HEK293 (cell line): ENCODE measurements around the gene R3HDM2.

Experiments used
- GLIS1 ChIP-seq: fragments of 450-650 bp; formaldehyde crosslinking; IDR thresholded peaks from 2 replicates; pipeline ENCODE4 v1.5.1; 2016; ENCODE audit warnings: missing biosample characterization, missing genetic modification characterization
- GLIS2 ChIP-seq: fragments of 450-650 bp; formaldehyde crosslinking; IDR thresholded peaks from 2 replicates; pipeline ENCODE4 v1.5.1; 2016; ENCODE audit warnings: missing biosample characterization, missing genetic modification characterization
- IKZF3 ChIP-seq: fragments of 450-650 bp; IDR thresholded peaks from 2 replicates; pipeline ENCODE4 v1.5.0; 2018; ENCODE audit warnings: missing biosample characterization, mild to moderate bottlenecking, missing genetic modification characterization, moderate library complexity
- PBX3 ChIP-seq: sonication (generic); formaldehyde crosslinking; IDR thresholded peaks from 2 replicates; pipeline ENCODE4 v1.8.1; 2022; ENCODE audit warnings: mild to moderate bottlenecking, moderate library complexity, missing genetic modification reagents
- PRDM10 ChIP-seq: fragments of 450-650 bp; formaldehyde crosslinking; IDR thresholded peaks from 2 replicates; pipeline ENCODE4 v1.5.1; 2016; ENCODE audit warnings: missing biosample characterization, missing genetic modification characterization
- PRDM4 ChIP-seq: fragments of 450-650 bp; formaldehyde crosslinking; IDR thresholded peaks from 2 replicates; pipeline ENCODE4 v1.5.1; 2017; ENCODE audit warnings: missing biosample characterization, missing genetic modification characterization
- REST ChIP-seq: fragments of 450-650 bp; formaldehyde crosslinking; IDR thresholded peaks from 2 replicates; pipeline ENCODE4 v1.5.1; 2016; ENCODE audit warnings: missing biosample characterization, missing genetic modification characterization
- SCRT1 ChIP-seq: fragments of 450-650 bp; formaldehyde crosslinking; IDR thresholded peaks from 2 replicates; pipeline ENCODE4 v1.5.1; 2016; ENCODE audit warnings: missing biosample characterization, missing genetic modification characterization, borderline replicate concordance
- TCF7L2 ChIP-seq: IDR thresholded peaks from 2 replicates; pipeline ENCODE4 v1.6.1; 2011; ENCODE audit warnings: low read depth, mild to moderate bottlenecking, inconsistent platforms, low read length, moderate library complexity, borderline replicate concordance
- YY1 ChIP-seq: fragments of 450-650 bp; formaldehyde crosslinking; IDR thresholded peaks from 2 replicates; pipeline ENCODE4 v1.5.1; 2018; ENCODE audit warnings: missing biosample characterization, missing genetic modification characterization
- YY2 ChIP-seq: fragments of 450-650 bp; formaldehyde crosslinking; IDR thresholded peaks from 2 replicates; pipeline ENCODE4 v1.5.1; 2016; ENCODE audit warnings: missing biosample characterization, missing genetic modification characterization
- ZNF112 ChIP-seq: fragments of 450-650 bp; formaldehyde crosslinking; IDR thresholded peaks from 2 replicates; pipeline ENCODE4 v1.5.0; 2017; ENCODE audit warnings: missing biosample characterization, missing genetic modification characterization
- ZNF335 ChIP-seq: fragments of 450-650 bp; formaldehyde crosslinking; conservative IDR thresholded peaks from 2 replicates; pipeline ENCODE4 v1.5.1; 2016; ENCODE audit warnings: missing biosample characterization, missing genetic modification characterization
- ZNF362 ChIP-seq: fragments of 450-650 bp; formaldehyde crosslinking; IDR thresholded peaks from 2 replicates; pipeline ENCODE4 v1.5.1; 2016; ENCODE audit warnings: missing biosample characterization, missing genetic modification characterization
- ZNF433 ChIP-seq: fragments of 450-650 bp; formaldehyde crosslinking; IDR thresholded peaks from 2 replicates; pipeline ENCODE4 v1.5.1; 2016; ENCODE audit warnings: missing biosample characterization, missing genetic modification characterization, low read depth
- ZNF518A ChIP-seq: fragments of 450-650 bp; formaldehyde crosslinking; conservative IDR thresholded peaks from 2 replicates; pipeline ENCODE4 v1.5.1; 2016; ENCODE audit warnings: low read depth, missing biosample characterization, missing genetic modification characterization
- ZNF549 ChIP-seq: fragments of 450-650 bp; IDR thresholded peaks from 2 replicates; pipeline ENCODE4 v1.5.1; 2018; ENCODE audit warnings: missing biosample characterization, missing genetic modification characterization, mild to moderate bottlenecking, inconsistent platforms, moderate library complexity
- ZNF600 ChIP-seq: fragments of 450-650 bp; formaldehyde crosslinking; IDR thresholded peaks from 2 replicates; pipeline ENCODE4 v1.5.1; 2016; ENCODE audit warnings: missing biosample characterization, missing genetic modification characterization
- ZNF664 ChIP-seq: fragments of 450-650 bp; formaldehyde crosslinking; IDR thresholded peaks from 2 replicates; pipeline ENCODE4 v1.5.1; 2016; ENCODE audit warnings: missing biosample characterization, missing genetic modification characterization
- ZNF670 ChIP-seq: fragments of 450-650 bp; formaldehyde crosslinking; IDR thresholded peaks from 2 replicates; pipeline ENCODE4 v1.5.1; 2016; ENCODE audit warnings: missing biosample characterization, missing genetic modification characterization, low read depth
- ZNF777 ChIP-seq: fragments of 450-650 bp; formaldehyde crosslinking; IDR thresholded peaks from 2 replicates; pipeline ENCODE4 v1.5.1; 2017; ENCODE audit warnings: missing biosample characterization, missing genetic modification characterization, borderline replicate concordance
- ZNF837 ChIP-seq: fragments of 450-650 bp; formaldehyde crosslinking; IDR thresholded peaks from 2 replicates; pipeline ENCODE4 v1.5.1; 2016; ENCODE audit warnings: missing biosample characterization, missing genetic modification characterization

The R3HDM2 gene

GRCh38 chr12:57238854-57239554, 191.8 kb downstream of the R3HDM2 start (continued):
- TF ChIP-seq PRDM10 (no peak), ZNF518A (tag by site-specific recombination) (no peak), ZNF777 (tag by site-specific recombination) (no peak), ZNF837 (tag by site-specific recombination) (no peak), YY1 (tag by site-specific recombination) (peak; percentile 58; the same call in 1 of the 2 replicates), ZNF362 (tag by site-specific recombination) (no peak), ZNF670 (tag by site-specific recombination) (no peak), PBX3 (CRISPR knock-in tag) (0 out of 2 replicates have a peak, but pooled peaks have one; percentile 67), GLIS2 (tag by site-specific recombination) (peak; percentile 79), YY2 (no peak), PRDM4 (tag by site-specific recombination) (0 out of 2 replicates have a peak, but pooled peaks have one; percentile 13), ZNF549 (tag by site-specific recombination) (no peak), IKZF3 (tag by site-specific recombination) (peak; percentile 95), ZNF433 (tag by site-specific recombination) (no peak), REST (tag by site-specific recombination) (no peak), GLIS1 (tag by site-specific recombination) (peak; percentile 53), ZNF112 (tag by site-specific recombination) (no peak), ZNF664 (tag by site-specific recombination) (no peak), TCF7L2 (no peak), ZNF600 (tag by site-specific recombination) (peak; percentile 100), SCRT1 (tag by site-specific recombination) (no peak), ZNF335 (tag by site-specific recombination) (no peak)
